Ascending aorta (tissue), 2 donors: ENCODE results near the gene SEMA6B. TPM values are rescaled to one million over a fixed set of nuclear protein-coding genes. Genes with fewer than 3 reads are reported as not detected.

ENCODE experiments used
- DNase-seq, 2 donors: peaks; one replicate each; pipeline ENCODE4 v3.0.0-alpha.2; 2019; ENCODE audit warnings: low spot score in 2 of 2
- H3K27ac ChIP-seq, 2 donors: fragments of 200-600 bp; sonication (generic); one replicate each; pipeline ENCODE4 v1.5.1; 2016 to 2017; ENCODE audit warnings: mild to moderate bottlenecking in 1 of 2
- H3K27me3 ChIP-seq: fragments of 200-600 bp; sonication (generic); one replicate; pipeline ENCODE4 v1.5.1; 2017
- H3K36me3 ChIP-seq, 2 donors: fragments of 200-600 bp; sonication (generic); one replicate each; pipeline ENCODE4 v1.5.1; 2016
- H3K4me1 ChIP-seq, 2 donors: fragments of 200-600 bp; sonication (generic); one replicate each; pipeline ENCODE4 v1.5.1; 2016 to 2017; ENCODE audit warnings: mild to moderate bottlenecking in 1 of 2
- H3K4me3 ChIP-seq, 2 donors: fragments of 200-600 bp; sonication (generic); one replicate each; pipeline ENCODE4 v1.5.1; 2016 to 2017; ENCODE audit warnings: mild to moderate bottlenecking in 1 of 2
- H3K9me3 ChIP-seq, 2 donors: fragments of 200-600 bp; sonication (generic); one replicate each; pipeline ENCODE4 v1.5.1; 2016
- CTCF ChIP-seq, 3 experiments: fragments of 200-600 bp in 2 of 3; fragments of 450-650 bp in 1 of 3; sonication (generic) in 2 of 3; IDR thresholded peaks; one replicate each; pipeline ENCODE4 v1.5.1; 2016 to 2019; ENCODE audit warnings: antibody characterized with exemption in 3 of 3, mild to moderate bottlenecking in 1 of 3, moderate library complexity in 1 of 3
- intact Hi-C: fragments of 100-400 bp; cut with DNase I; formaldehyde crosslinking; loops from one replicate; pipeline ENCODE4 v1.15.1; 2023
- total RNA-seq: library from RNA; depleted of rRNA; stranded (reverse); fragments of >200 nt; gene quantifications from one replicate; pipeline ENCODE4 v1.1.0, GENCODE V29; 2016

The SEMA6B gene
- total RNA-seq, 1 donor from 2014 or later: 80.6 TPM

- peaks cover 65 to 87% of the 10 kb centered on the region in 2 donors for H3K36me3 ChIP-seq
- intact Hi-C loops: no loop called here
- DNase-seq: no peak
- no peak for TF ChIP-seq CTCF (IDR thresholded peaks at IDR 0.05)
- H3K27me3 ChIP-seq: no peaks in the 10 kb centered on the region
- H3K4me1 ChIP-seq: no peaks in the 10 kb centered on the region
- no peaks in the 10 kb centered on the region for H3K9me3 ChIP-seq
- H3K4me3 ChIP-seq: no peak overlapping the region
- no peak overlapping the region for H3K27ac ChIP-seq
These were observed 58.5 kb downstream of the SEMA6B start for GRCh38 chr19:4500841-4501591.

- DNase-seq: no peak
- Histone ChIP-seq H3K36me3 (peaks cover 71 to 89% of the 10 kb centered on the region in 2 donors), H3K4me3 (no peak overlapping the region), H3K4me1 (no peaks in the 10 kb centered on the region), H3K27me3 (no peaks in the 10 kb centered on the region), H3K9me3 (no peaks in the 10 kb centered on the region), H3K27ac (no peak overlapping the region)
- no peak for TF ChIP-seq CTCF (IDR thresholded peaks at IDR 0.05)
- intact Hi-C loops: no loop called here
These were observed 59.6 kb downstream of the SEMA6B start for GRCh38 chr19:4499855-4500254.

GRCh38 chr19:4499318-4499717 lies 60.2 kb downstream of the SEMA6B start:
- Histone ChIP-seq H3K4me3 (no peak overlapping the region), H3K36me3 (peaks cover 76 to 89% of the 10 kb centered on the region in 2 donors), H3K27ac (no peak overlapping the region), H3K9me3 (no peaks in the 10 kb centered on the region), H3K27me3 (no peaks in the 10 kb centered on the region), H3K4me1 (no peaks in the 10 kb centered on the region)
- TF ChIP-seq CTCF (IDR thresholded peaks at IDR 0.05): no peak
- DNase-seq: no peak
- intact Hi-C loops: no loop called here

GRCh38 chr19:4498694-4499093 lies 60.8 kb downstream of the SEMA6B start:
- TF ChIP-seq CTCF (IDR thresholded peaks at IDR 0.05): no peak
- Histone ChIP-seq H3K27ac (no peak overlapping the region), H3K27me3 (no peaks in the 10 kb centered on the region), H3K4me1 (no peaks in the 10 kb centered on the region), H3K4me3 (no peak overlapping the region), H3K36me3 (peaks cover 82 to 91% of the 10 kb centered on the region in 2 donors), H3K9me3 (no peaks in the 10 kb centered on the region)
- intact Hi-C loops: no loop called here
- no peak for DNase-seq

- Histone ChIP-seq H3K36me3 (peaks cover 82 to 91% of the 10 kb centered on the region in 2 donors), H3K27me3 (no peaks in the 10 kb centered on the region), H3K4me3 (no peak overlapping the region), H3K27ac (no peak overlapping the region), H3K4me1 (no peaks in the 10 kb centered on the region), H3K9me3 (no peaks in the 10 kb centered on the region)
- DNase-seq: no peak
- intact Hi-C loops: no loop called here
- no peak for TF ChIP-seq CTCF (IDR thresholded peaks at IDR 0.05)
These were observed 61.6 kb downstream of the SEMA6B start for GRCh38 chr19:4497770-4498389.
